Type B pancreatic cell (in vitro differentiated cells): ENCODE results near the gene NDUFB11. TPM values are rescaled to one million over a fixed set of nuclear protein-coding genes. Genes with fewer than 3 reads are reported as not detected.

Experiments
- DNase-seq: peaks from one replicate; pipeline ENCODE4 v3.0.0; 2021; ENCODE audit warnings: mixed read lengths; ENCODE audit not compliant: unreplicated experiment; ENCODE audit errors: extremely low spot score
- H3K27ac Mint-ChIP-seq: 2 replicates; pipeline ENCODE4 v1.8.0; 2021; ENCODE audit warnings: mild to moderate bottlenecking, mixed read lengths
- H3K27me3 Mint-ChIP-seq: 2 replicates; pipeline ENCODE4 v1.8.0; 2021; ENCODE audit warnings: mixed read lengths
- H3K36me3 Mint-ChIP-seq: 2 replicates; pipeline ENCODE4 v1.8.0; 2021; ENCODE audit warnings: mixed read lengths
- H3K4me1 Mint-ChIP-seq: one replicate; pipeline ENCODE4 v1.8.0; 2021; ENCODE audit warnings: mixed read lengths; ENCODE audit not compliant: unreplicated experiment
- H3K4me3 Mint-ChIP-seq: 2 replicates; pipeline ENCODE4 v1.8.0; 2021; ENCODE audit warnings: mild to moderate bottlenecking, mixed read lengths
- H3K9me3 Mint-ChIP-seq: 2 replicates; pipeline ENCODE4 v1.8.0; 2021; ENCODE audit warnings: mixed read lengths
- CTCF ChIP-seq: fragments of 200-600 bp; sonication (generic); conservative IDR thresholded peaks from 2 replicates; pipeline ENCODE4 v1.5.0; 2021; ENCODE audit warnings: antibody characterized with exemption, mild to moderate bottlenecking
- long read RNA-seq: library from polyadenylated mRNA; unstranded; transcript quantifications from one replicate; pipeline ENCODE4 v2.0.0, GENCODE V29; 2020
- total RNA-seq: library from RNA; stranded (reverse); gene quantifications from 2 replicates; pipeline ENCODE4 v1.2.1, GENCODE V29; 2021; ENCODE audit warnings: low replicate concordance

Gene NDUFB11
- 95.5 and 103 TPM in 2 replicates for total RNA-seq
- long read RNA-seq, transcript NDUFB11-202 (3 exons, 1,388 nt), result major isoform, 30 of 43 reads
- long read RNA-seq, transcript NDUFB11-201 (3 exons, 948 nt), result minor isoform, 12 of 43 reads
- long read RNA-seq, partial matches to known transcripts, result 1 of 43 reads
- long read RNA-seq, other reads (novel, unspliced or antisense), result 0 of 43 reads

GRCh38 chrX:47144626-47145394, at the start of gene NDUFB11, which contains the start of gene RBM10:
NDUFB11 (minus strand) TSS chrX:47144702; CDS start chrX:47144679, 23 bp downstream.
RBM10 (plus strand) TSS chrX:47145221; CDS start chrX:47147482, 2,261 bp downstream.
- Mint-ChIP-seq H3K9me3 (no peaks in the 10 kb centered on the region), H3K27me3 (no peaks in the 10 kb centered on the region), H3K4me1 (no peaks in the 10 kb centered on the region), H3K4me3 (peak within 1 kb of the TSS; percentile 98), H3K27ac (peak within 1 kb of the TSS; percentile 99), H3K36me3 (peaks cover 10% of the 10 kb centered on the region)
- peak; percentile 81 for TF ChIP-seq CTCF
- DNase-seq, result peak; percentile 92

GRCh38 chrX:47193475-47194193, 49.1 kb upstream of the NDUFB11 start, which contains the start of gene UBA1:
UBA1 (plus strand) TSS chrX:47193829; CDS start chrX:47198803, 4,974 bp downstream.
- peak; percentile 97 for DNase-seq
- H3K36me3 Mint-ChIP-seq, result peaks cover 30% of the 10 kb centered on the region
- H3K9me3 Mint-ChIP-seq, result no peaks in the 10 kb centered on the region
- H3K27ac Mint-ChIP-seq, result peak within 1 kb of the TSS; percentile 99
- peak within 1 kb of the TSS; percentile 100 for H3K4me3 Mint-ChIP-seq
- peaks cover 52% of the 10 kb centered on the region for H3K4me1 Mint-ChIP-seq
- peak; percentile 97 for TF ChIP-seq CTCF
- no peaks in the 10 kb centered on the region for H3K27me3 Mint-ChIP-seq

- no peak for TF ChIP-seq CTCF
- H3K27ac Mint-ChIP-seq, result peak overlapping the region; percentile 77
- no peak for DNase-seq
- peaks cover 34% of the 10 kb centered on the region for H3K4me1 Mint-ChIP-seq
- H3K27me3 Mint-ChIP-seq, result no peaks in the 10 kb centered on the region
- peak overlapping the region; percentile 96 for H3K4me3 Mint-ChIP-seq
- H3K9me3 Mint-ChIP-seq, result no peaks in the 10 kb centered on the region
- peaks cover 23% of the 10 kb centered on the region for H3K36me3 Mint-ChIP-seq
Measured at GRCh38 chrX:47191806-47192401, 47.4 kb upstream of the NDUFB11 start.

- H3K4me3 Mint-ChIP-seq, result peak overlapping the region; percentile 96
- H3K27me3 Mint-ChIP-seq, result no peaks in the 10 kb centered on the region
- H3K27ac Mint-ChIP-seq, result peak overlapping the region; percentile 77
- TF ChIP-seq CTCF, result no peak
- DNase-seq, result no peak
- H3K9me3 Mint-ChIP-seq, result no peaks in the 10 kb centered on the region
- peaks cover 17% of the 10 kb centered on the region for H3K36me3 Mint-ChIP-seq
- H3K4me1 Mint-ChIP-seq, result peaks cover 29% of the 10 kb centered on the region
Measured at GRCh38 chrX:47191331-47191730, 46.8 kb upstream of the NDUFB11 start.

- H3K27me3 Mint-ChIP-seq, result no peaks in the 10 kb centered on the region
- peaks cover 22% of the 10 kb centered on the region for H3K4me1 Mint-ChIP-seq
- peak overlapping the region; percentile 96 for H3K4me3 Mint-ChIP-seq
- no peaks in the 10 kb centered on the region for H3K9me3 Mint-ChIP-seq
- peak; percentile 87 for DNase-seq
- peaks cover 11% of the 10 kb centered on the region for H3K36me3 Mint-ChIP-seq
- peak overlapping the region; percentile 77 for H3K27ac Mint-ChIP-seq
- TF ChIP-seq CTCF, result no peak
Measured at GRCh38 chrX:47190445-47191269, 46.2 kb upstream of the NDUFB11 start.
